ENCODE data around the gene MYO16.

MYO16 gene

DNA sequence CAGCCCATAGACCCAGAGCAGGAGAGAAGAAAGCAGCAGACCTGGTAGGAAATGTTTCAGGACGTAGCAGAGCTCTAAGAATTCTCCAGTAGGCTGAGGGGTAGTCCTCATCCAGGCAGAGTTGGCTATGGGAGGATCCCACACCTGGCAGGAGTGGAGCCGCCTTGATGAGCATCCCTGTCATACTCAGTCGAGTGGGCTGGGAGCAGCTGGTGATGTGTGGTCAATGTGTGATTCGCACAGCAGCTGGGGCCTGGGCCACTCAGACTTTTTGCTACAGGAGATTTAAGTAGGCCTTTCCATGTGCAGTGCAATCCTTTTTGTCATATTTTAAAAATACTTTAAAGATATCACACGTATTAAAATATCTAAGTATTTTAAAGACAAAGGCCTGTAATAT is 56.6 kb downstream of the MYO16 start:
- H3F3A ChIP-seq (ENCODE audit: control insufficient read depth, insufficient read depth): no peaks in the 10 kb centered on the region
- no peak overlapping the region for H3K27ac ChIP-seq (ENCODE audit: low read depth, low read length)
- no peaks in the 10 kb centered on the region for H3K9me2 ChIP-seq (replicated peaks; ENCODE audit: control insufficient read depth, low read length)
- H3K9me3 ChIP-seq (ENCODE audit: control insufficient read depth, insufficient read depth, low read length): no peaks in the 10 kb centered on the region; the same call in 1 of the 2 replicates
- H4K20me1 ChIP-seq (ENCODE audit: control insufficient read depth, insufficient read depth, low read depth, low read length): no peaks in the 10 kb centered on the region
- no peaks in the 10 kb centered on the region for H3K79me2 ChIP-seq (ENCODE audit: control insufficient read depth, low read length)
- no peaks in the 10 kb centered on the region for H3K27me3 ChIP-seq (ENCODE audit: control insufficient read depth, low read length)
- H3K36me3 ChIP-seq (ENCODE audit: control insufficient read depth, low read length): no peaks in the 10 kb centered on the region
- TF ChIP-seq EZH2phosphoT487 (IDR thresholded peaks at IDR 0.05; ENCODE audit: borderline replicate concordance, low read length): no peak
- TF ChIP-seq, protein P1, sequence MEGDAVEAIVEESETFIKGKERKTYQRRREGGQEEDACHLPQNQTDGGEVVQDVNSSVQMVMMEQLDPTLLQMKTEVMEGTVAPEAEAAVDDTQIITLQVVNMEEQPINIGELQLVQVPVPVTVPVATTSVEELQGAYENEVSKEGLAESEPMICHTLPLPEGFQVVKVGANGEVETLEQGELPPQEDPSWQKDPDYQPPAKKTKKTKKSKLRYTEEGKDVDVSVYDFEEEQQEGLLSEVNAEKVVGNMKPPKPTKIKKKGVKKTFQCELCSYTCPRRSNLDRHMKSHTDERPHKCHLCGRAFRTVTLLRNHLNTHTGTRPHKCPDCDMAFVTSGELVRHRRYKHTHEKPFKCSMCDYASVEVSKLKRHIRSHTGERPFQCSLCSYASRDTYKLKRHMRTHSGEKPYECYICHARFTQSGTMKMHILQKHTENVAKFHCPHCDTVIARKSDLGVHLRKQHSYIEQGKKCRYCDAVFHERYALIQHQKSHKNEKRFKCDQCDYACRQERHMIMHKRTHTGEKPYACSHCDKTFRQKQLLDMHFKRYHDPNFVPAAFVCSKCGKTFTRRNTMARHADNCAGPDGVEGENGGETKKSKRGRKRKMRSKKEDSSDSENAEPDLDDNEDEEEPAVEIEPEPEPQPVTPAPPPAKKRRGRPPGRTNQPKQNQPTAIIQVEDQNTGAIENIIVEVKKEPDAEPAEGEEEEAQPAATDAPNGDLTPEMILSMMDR (IDR thresholded peaks at IDR 0.05; ENCODE audit: low read depth, low read length, poor library complexity, severe bottlenecking): no peak
- no peak overlapping the region for H3K4me2 ChIP-seq (ENCODE audit: low read length)
- H3K4me3 ChIP-seq (ENCODE audit: low read length): no peak overlapping the region
- no peaks in the 10 kb centered on the region for H3K4me1 ChIP-seq (ENCODE audit: control insufficient read depth, low read length)

DNA sequence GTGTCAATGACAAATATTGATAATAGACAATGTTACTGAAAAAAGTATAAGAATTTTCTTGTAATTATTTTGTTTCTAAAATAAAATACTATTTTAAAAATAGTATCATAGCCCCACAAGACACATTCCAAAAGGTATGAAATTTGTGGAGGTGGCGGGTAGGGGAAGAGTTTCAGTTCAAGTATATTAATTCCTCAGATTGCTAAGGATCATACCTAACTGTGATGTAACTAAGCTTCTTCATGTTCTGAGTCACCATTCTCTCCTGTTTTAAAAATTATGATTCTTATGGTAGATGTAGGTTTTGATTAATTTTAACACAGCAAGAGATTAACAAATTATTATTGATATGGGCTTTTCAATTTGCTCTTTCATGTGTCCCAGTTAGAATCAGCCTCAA is 61.3 kb downstream of the MYO16 start:
- Histone ChIP-seq H3K79me2 (ENCODE audit: control insufficient read depth, low read length) (no peaks in the 10 kb centered on the region), H4K20me1 (ENCODE audit: control insufficient read depth, insufficient read depth, low read depth, low read length) (no peaks in the 10 kb centered on the region), H3K36me3 (ENCODE audit: control insufficient read depth, low read length) (no peaks in the 10 kb centered on the region), H3F3A (ENCODE audit: control insufficient read depth, insufficient read depth) (no peaks in the 10 kb centered on the region), H3K4me1 (ENCODE audit: control insufficient read depth, low read length) (no peaks in the 10 kb centered on the region), H3K9me3 (ENCODE audit: control insufficient read depth, insufficient read depth, low read length) (no peaks in the 10 kb centered on the region; the same call in 1 of the 2 replicates), H3K27me3 (ENCODE audit: control insufficient read depth, low read length) (no peaks in the 10 kb centered on the region), H3K4me3 (ENCODE audit: low read length) (no peak overlapping the region), H3K27ac (ENCODE audit: low read depth, low read length) (no peak overlapping the region), H3K9me2 (replicated peaks; ENCODE audit: control insufficient read depth, low read length) (no peaks in the 10 kb centered on the region), H3K4me2 (ENCODE audit: low read length) (no peak overlapping the region)
- TF ChIP-seq, protein P1 (IDR thresholded peaks at IDR 0.05; ENCODE audit: low read depth, low read length, poor library complexity, severe bottlenecking): no peak
- no peak for TF ChIP-seq EZH2phosphoT487 (IDR thresholded peaks at IDR 0.05; ENCODE audit: borderline replicate concordance, low read length)

DNA sequence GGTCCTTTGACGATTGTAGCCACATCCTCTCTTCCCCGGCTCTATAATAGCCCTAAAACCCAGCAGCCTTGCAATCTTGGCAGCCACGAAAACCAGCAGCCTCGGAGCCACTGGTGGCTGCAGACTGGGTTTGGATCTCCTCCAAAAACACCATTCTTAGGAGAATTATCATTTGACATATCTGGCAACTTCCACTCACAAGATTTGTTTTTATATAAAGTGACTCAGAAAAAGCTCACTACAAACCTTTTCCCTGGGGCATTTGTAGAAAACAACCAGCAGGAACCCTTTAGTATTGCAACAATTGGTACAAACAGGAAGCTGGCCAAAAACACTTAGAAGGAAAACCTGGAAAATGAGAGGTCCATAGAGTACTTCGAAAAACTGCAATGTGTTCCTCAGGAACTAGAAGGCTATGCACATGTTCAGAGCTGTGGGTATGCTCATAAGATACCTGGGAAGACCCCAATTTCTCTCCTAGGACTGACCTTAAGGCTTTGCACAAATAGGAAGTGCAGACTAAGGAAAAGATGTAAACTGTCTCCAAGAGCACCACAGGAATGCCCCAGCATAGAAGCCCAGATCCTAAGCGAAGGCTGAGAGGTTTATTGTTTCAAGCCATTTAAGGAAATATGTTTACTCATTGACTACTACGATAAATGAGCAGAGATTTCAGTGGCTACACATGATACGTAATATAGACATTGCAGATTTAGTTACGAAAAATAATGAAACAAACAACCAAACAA is 71.2 kb downstream of the MYO16 start:
- H3K27ac ChIP-seq (ENCODE audit: low read depth, low read length): no peak overlapping the region
- H3K27me3 ChIP-seq (ENCODE audit: control insufficient read depth, low read length): no peaks in the 10 kb centered on the region
- no peaks in the 10 kb centered on the region for H3K9me2 ChIP-seq (replicated peaks; ENCODE audit: control insufficient read depth, low read length)
- H3F3A ChIP-seq (ENCODE audit: control insufficient read depth, insufficient read depth): no peaks in the 10 kb centered on the region
- H3K4me1 ChIP-seq (ENCODE audit: control insufficient read depth, low read length): no peaks in the 10 kb centered on the region
- no peaks in the 10 kb centered on the region for H3K9me3 ChIP-seq (ENCODE audit: control insufficient read depth, insufficient read depth, low read length)
- no peak overlapping the region for H3K4me3 ChIP-seq (ENCODE audit: low read length)
- H3K36me3 ChIP-seq (ENCODE audit: control insufficient read depth, low read length): no peaks in the 10 kb centered on the region
- TF ChIP-seq EZH2phosphoT487 (IDR thresholded peaks at IDR 0.05; ENCODE audit: borderline replicate concordance, low read length): no peak
- TF ChIP-seq, protein P1 (IDR thresholded peaks at IDR 0.05; ENCODE audit: low read depth, low read length, poor library complexity, severe bottlenecking): no peak
- no peak overlapping the region for H3K4me2 ChIP-seq (ENCODE audit: low read length)
- H4K20me1 ChIP-seq (ENCODE audit: control insufficient read depth, insufficient read depth, low read depth, low read length): no peaks in the 10 kb centered on the region
- no peaks in the 10 kb centered on the region for H3K79me2 ChIP-seq (ENCODE audit: control insufficient read depth, low read length)
